Psoas muscle (tissue), 8 donors: Measurements from ENCODE around the gene NLN. TPM values are rescaled to one million over a fixed set of nuclear protein-coding genes. Genes with fewer than 3 reads are reported as not detected.
"Not testable (repeated sequence)": the region's sequence is repeated elsewhere in the genome, so short reads cannot be mapped to it uniquely, and the experiment has no call there.

Experiments used
- ATAC-seq, 4 donors: fragments of 200-7000 bp; cut with Tn5 transposase; one replicate each; pipeline ENCODE4 v1.9.1; 2020; ENCODE audit warnings: moderate library complexity in 3 of 4, mild to moderate bottlenecking in 2 of 4
- DNase-seq, 2 donors: peaks; one replicate each; pipeline ENCODE4 v3.0.0-alpha.2; 2020
- H3K27ac ChIP-seq: fragments of 200-600 bp; one replicate; pipeline ENCODE4 v1.8.0; 2022
- H3K27me3 ChIP-seq, 3 donors: fragments of 200-600 bp in 1 of 3; one replicate each; pipeline versions ENCODE4 v1.6.1 to v1.8.0; 2013 to 2022; ENCODE audit warnings: low read length in 2 of 3, mild to moderate bottlenecking in 2 of 3, moderate library complexity in 1 of 3; ENCODE audit not compliant: insufficient read depth in 3 of 3
- H3K36me3 ChIP-seq, 2 donors: fragments of 200-600 bp in 1 of 2; one replicate each; pipeline versions ENCODE4 v1.6.1 to v1.8.0; 2013 to 2022; ENCODE audit warnings: low read depth in 1 of 2, mild to moderate bottlenecking in 1 of 2, moderate library complexity in 1 of 2; ENCODE audit not compliant: insufficient read depth in 1 of 2
- H3K4me1 ChIP-seq: fragments of 200-600 bp; one replicate; pipeline ENCODE4 v1.8.0; 2022
- H3K4me3 ChIP-seq: fragments of 200-600 bp; one replicate; pipeline ENCODE4 v1.8.0; 2022; ENCODE audit warnings: mild to moderate bottlenecking
- H3K9me3 ChIP-seq: fragments of 200-600 bp; one replicate; pipeline ENCODE4 v1.8.0; 2022
- WGBS, 3 donors: extraction: QIAGEN DNeasy Blood & Tissue Kit; methylation state at CpG; one replicate each; pipeline versions ENCODE4 v1.1.6 to v1.1.7; 2013; 5-methylcytosine and 5-hydroxymethylcytosine counted together
- intact Hi-C, 2 donors: fragments of 100-400 bp; cut with DNase I; formaldehyde crosslinking; loops; one replicate each; pipeline versions ENCODE4 v1.11.0 to v1.14.2; 2022
- polyA plus RNA-seq, 3 donors: library from polyadenylated mRNA; stranded (reverse); fragments of 200-250 nt; gene quantifications; one replicate each; pipeline ENCODE4 v1.2.3, GENCODE V29; 2013
- total RNA-seq, 4 donors: library from RNA; stranded (reverse); fragmentation: NEBNext Ultra II Directional in 2 of 4; extraction: Animal tissue kit (Norgen Biotek cat#: 25700) in 2 of 4; gene quantifications; one replicate each; pipeline versions ENCODE4 v1.2.1 to v1.2.4, GENCODE V29; 2021 to 2023
- TF ChIP-seq, protein P1 (sequence below): fragments of 200-600 bp; IDR thresholded peaks from one replicate; pipeline ENCODE4 v1.8.0; 2022; ENCODE audit warnings: antibody characterized with exemption
- donor health status: healthy with polysubstance abuse.
- donor health status: DM: no; HTN: no; CAD: no; lungs with moderate emphysema.
- donor health status: Bipolar disorder and iron deficiency.
- donor health status: healthy.
- donor health status: DM: yes; HTN: yes; CAD: no.
- donor health status: DM: no; HTN: no; CAD: no.
- donor health status: DM: no; HTN: no; CAD: no.
- donor health status: DM: yes; HTN: yes; CAD: no.

NLN gene
- total and polyA plus RNA-seq, 7 donors, result 9.8 to 69.9 (median 31.4) TPM

DNA sequence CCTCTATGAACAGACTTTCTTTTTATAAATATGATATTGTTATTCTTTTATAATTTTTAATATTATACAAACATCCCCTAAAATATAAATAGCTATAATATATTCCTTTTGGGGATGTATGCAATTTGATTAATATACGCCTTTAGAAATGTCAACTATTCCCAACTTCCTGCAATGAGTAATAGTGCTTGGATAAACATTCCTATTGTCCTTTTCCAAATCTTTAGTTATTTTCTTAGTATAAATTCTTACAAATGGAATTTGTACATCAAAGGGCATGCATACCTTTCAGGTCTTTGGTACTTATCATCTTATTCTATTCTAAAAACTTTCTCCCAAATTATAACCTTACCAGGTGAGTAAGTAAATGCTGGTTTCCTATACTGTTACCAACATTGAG is 6.2 kb downstream of the NLN start:
- H3K27ac ChIP-seq, result no peak overlapping the region
- WGBS, 3 donors, result 95 to 98% (median 96%) methylated on average over 1 of the region's 1 CpG
- no peaks in the 10 kb centered on the region for H3K27me3 ChIP-seq
- TF ChIP-seq, protein P1, sequence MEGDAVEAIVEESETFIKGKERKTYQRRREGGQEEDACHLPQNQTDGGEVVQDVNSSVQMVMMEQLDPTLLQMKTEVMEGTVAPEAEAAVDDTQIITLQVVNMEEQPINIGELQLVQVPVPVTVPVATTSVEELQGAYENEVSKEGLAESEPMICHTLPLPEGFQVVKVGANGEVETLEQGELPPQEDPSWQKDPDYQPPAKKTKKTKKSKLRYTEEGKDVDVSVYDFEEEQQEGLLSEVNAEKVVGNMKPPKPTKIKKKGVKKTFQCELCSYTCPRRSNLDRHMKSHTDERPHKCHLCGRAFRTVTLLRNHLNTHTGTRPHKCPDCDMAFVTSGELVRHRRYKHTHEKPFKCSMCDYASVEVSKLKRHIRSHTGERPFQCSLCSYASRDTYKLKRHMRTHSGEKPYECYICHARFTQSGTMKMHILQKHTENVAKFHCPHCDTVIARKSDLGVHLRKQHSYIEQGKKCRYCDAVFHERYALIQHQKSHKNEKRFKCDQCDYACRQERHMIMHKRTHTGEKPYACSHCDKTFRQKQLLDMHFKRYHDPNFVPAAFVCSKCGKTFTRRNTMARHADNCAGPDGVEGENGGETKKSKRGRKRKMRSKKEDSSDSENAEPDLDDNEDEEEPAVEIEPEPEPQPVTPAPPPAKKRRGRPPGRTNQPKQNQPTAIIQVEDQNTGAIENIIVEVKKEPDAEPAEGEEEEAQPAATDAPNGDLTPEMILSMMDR, result no peak
- H3K36me3 ChIP-seq, result no peaks in the 10 kb centered on the region
- H3K4me1 ChIP-seq, result peaks cover 17% of the 10 kb centered on the region
- DNase-seq (no peak), ATAC-seq (no peak)
- no peak overlapping the region for H3K4me3 ChIP-seq
- no peaks in the 10 kb centered on the region for H3K9me3 ChIP-seq
- intact Hi-C loops, result no loop called here

DNA sequence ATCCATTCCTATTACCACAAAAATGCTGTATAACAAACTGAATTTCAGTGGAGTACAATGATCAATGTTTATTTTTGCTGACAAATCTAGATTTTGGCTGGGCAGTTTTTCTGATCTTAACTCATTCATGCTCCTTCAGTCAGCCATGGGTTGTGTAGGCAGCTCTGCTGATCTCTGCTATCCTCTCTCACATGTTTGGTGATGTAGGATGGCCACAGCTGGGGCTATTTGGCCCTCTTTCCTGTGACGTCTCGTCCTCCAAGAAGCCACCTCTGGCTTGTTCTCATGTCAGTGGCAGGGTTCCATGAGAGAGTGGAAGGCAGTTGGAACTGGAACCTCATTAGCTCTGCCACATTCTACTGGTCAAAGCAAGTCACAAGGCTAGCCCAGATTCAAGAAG is 8.9 kb downstream of the NLN start:
- H3K27me3 ChIP-seq, result no peaks in the 10 kb centered on the region
- ATAC-seq (peak in 1 of 4 donors; percentile 44), DNase-seq (no peak)
- no peak overlapping the region for H3K4me3 ChIP-seq
- WGBS, 3 donors, result 30 to 43% (median 34%) methylated on average over 2 of the region's 2 CpGs
- intact Hi-C loops, result loop anchor here in 1 of 2 donors (10.0 kb wide), 1 partner anchor 414 kb away; the partner anchor contains the start of gene SREK1
- H3K36me3 ChIP-seq, result no peaks in the 10 kb centered on the region
- TF ChIP-seq, protein P1, result no peak
- no peaks in the 10 kb centered on the region for H3K4me1 ChIP-seq
- no peak overlapping the region for H3K27ac ChIP-seq
- H3K9me3 ChIP-seq, result no peaks in the 10 kb centered on the region

DNA sequence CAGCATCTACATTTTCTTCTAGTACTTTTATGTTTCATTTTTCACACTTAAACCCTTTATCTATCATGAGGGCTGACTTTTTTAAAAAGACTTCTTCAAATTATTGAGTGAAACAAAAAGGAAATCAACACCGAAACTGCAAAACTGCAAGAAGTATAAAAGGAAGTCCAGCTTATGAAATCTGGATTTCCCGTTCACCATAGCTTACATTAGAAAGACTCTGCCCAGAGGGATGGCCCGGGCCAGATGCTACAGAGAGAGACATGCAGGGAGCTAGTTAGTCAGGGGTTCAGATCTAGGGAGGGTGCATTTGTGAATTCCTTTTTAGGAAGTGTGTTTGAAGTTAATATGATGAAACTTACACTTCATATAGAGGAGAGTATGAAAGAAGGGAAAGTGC is 10.0 kb downstream of the NLN start:
- not testable (repeated sequence) for H3K9me3 ChIP-seq, H3K27ac ChIP-seq, H3K4me3 ChIP-seq, H3K27me3 ChIP-seq, H3K4me1 ChIP-seq, H3K36me3 ChIP-seq, ATAC-seq
- 89 to 94% (median 93%) methylated on average over 3 of the region's 3 CpGs for WGBS, 3 donors
- intact Hi-C loops, result loop anchor here in 1 of 2 donors (10.0 kb wide), 1 partner anchor 413 kb away; the partner anchor contains the start of gene SREK1
- peak in 1 of 2 donors; percentile 54 for DNase-seq

DNA sequence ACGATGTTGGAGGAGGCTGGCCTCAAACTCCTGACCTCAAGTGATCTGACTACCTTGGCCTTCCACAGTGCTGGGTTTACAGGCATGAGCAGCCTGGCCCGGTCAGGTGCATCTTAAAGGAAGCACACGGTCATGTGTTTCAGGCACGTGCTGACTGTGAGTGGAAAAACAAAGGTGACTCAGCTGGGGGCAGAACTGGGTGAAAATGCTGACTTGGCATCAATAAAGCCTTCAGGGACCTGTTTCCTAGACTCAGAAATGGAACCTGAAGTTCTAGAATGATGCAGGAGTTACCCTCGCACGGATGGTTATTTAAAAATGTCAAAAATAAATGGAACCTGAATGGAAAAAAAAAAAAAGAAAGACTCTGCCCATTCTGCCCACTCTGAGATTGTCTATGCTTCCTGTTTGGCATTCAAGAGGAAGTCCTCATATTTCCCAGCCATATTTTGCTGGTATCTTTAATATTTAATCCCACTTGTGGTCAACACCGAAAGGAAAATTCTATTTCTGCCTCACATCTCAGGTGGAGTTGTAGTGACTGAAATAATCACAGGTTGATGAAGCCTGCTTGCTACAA is 12.3 kb downstream of the NLN start:
- not testable (repeated sequence) for DNase-seq, H3K27ac ChIP-seq, H3K4me3 ChIP-seq, H3K4me1 ChIP-seq, H3K36me3 ChIP-seq, H3K27me3 ChIP-seq, ATAC-seq, H3K9me3 ChIP-seq
- 74 to 77% (median 76%) methylated on average over 7 of the region's 7 CpGs for whole genome bisulfite sequencing, 3 donors
- intact Hi-C loops, result loop anchor here in 1 of 2 donors (10.0 kb wide), 1 partner anchor 411 kb away; the partner anchor contains the start of gene SREK1

DNA sequence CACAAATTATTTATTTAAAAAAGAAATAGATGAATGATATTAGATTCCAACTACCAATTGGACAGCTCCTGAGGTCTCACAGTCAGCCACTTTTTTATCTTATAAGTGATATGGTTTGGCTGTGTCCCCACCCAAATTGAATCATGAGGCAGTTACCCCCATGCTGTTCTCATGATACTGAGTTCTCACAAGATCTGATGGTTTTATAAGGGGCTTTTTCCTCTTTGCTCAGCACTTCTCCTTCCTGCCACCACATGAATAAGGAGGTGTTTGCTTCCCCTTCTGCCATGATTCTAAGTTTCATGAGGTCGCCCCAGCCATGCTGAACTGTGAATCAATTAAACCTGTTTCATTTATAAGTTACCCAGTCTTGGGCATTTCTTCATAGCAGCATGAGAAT is 12.9 kb downstream of the NLN start:
- no peak for DNase-seq
- ATAC-seq, result no peak
- intact Hi-C loops, result loop anchor here in 1 of 2 donors (10.0 kb wide), 1 partner anchor 410 kb away; the partner anchor contains the start of gene SREK1
- TF ChIP-seq, protein P1, result no peak
- Histone ChIP-seq H3K27ac (no peak overlapping the region), H3K27me3 (no peaks in the 10 kb centered on the region), H3K4me3 (no peak overlapping the region), H3K4me1 (no peaks in the 10 kb centered on the region), H3K36me3 (no peaks in the 10 kb centered on the region), H3K9me3 (no peaks in the 10 kb centered on the region)
- WGBS, 3 donors, result 92% methylated on average over 1 of the region's 1 CpG
